HG03442 (cell line): ENCODE results near the gene HLA-DMB.

Experiments
- ATAC-seq: cut with Tn5 transposase; IDR thresholded peaks from one replicate; pipeline ENCODE4 v1.9.1; 2021; ENCODE audit warnings: mild to moderate bottlenecking, moderate library complexity; ENCODE audit not compliant: unreplicated experiment

HLA-DMB gene

GRCh38 chr6:32940656-32941213, at the start of gene HLA-DMB:
TSS of gene HLA-DMB (minus strand) at chr6:32941028. CDS start at chr6:32940807, 221 bp downstream.
- ATAC-seq: peak; percentile 60

GRCh38 chr6:32989368-32989767, 48.5 kb upstream of the HLA-DMB start:
- ATAC-seq: no peak

- no peak for ATAC-seq
Measured at GRCh38 chr6:32984622-32985389, 44.0 kb upstream of the HLA-DMB start.

- ATAC-seq: no peak
Measured at GRCh38 chr6:32983964-32984621, 43.3 kb upstream of the HLA-DMB start.

GRCh38 chr6:32983493-32983848, 42.6 kb upstream of the HLA-DMB start:
- no peak for ATAC-seq

- no peak for ATAC-seq
Measured at GRCh38 chr6:32982702-32983492, 42.1 kb upstream of the HLA-DMB start.

GRCh38 chr6:32982084-32982701, 41.4 kb upstream of the HLA-DMB start:
- ATAC-seq: no peak

- ATAC-seq: no peak
Measured at GRCh38 chr6:32980488-32981038, 39.7 kb upstream of the HLA-DMB start.

- ATAC-seq: no peak
Measured at GRCh38 chr6:32979720-32980487, 39.1 kb upstream of the HLA-DMB start.

GRCh38 chr6:32977953-32978324, 37.1 kb upstream of the HLA-DMB start:
- no peak for ATAC-seq

- no peak for ATAC-seq
Measured at GRCh38 chr6:32977272-32977952, 36.6 kb upstream of the HLA-DMB start.

GRCh38 chr6:32976334-32977069, 35.7 kb upstream of the HLA-DMB start:
- no peak for ATAC-seq

GRCh38 chr6:32975886-32976285, 35.1 kb upstream of the HLA-DMB start:
- ATAC-seq: no peak

- no peak for ATAC-seq
Measured at GRCh38 chr6:32974541-32975308, 33.9 kb upstream of the HLA-DMB start.

GRCh38 chr6:32974016-32974333, 33.1 kb upstream of the HLA-DMB start:
- ATAC-seq: no peak

- no peak for ATAC-seq
Measured at GRCh38 chr6:32973144-32974015, 32.6 kb upstream of the HLA-DMB start.
